CD4-positive, alpha-beta T cell treated with Interleukin-17A for 4 hours (primary cell): ENCODE results near the gene ZNF732.
"Not testable (repeated sequence)": the region's sequence is repeated elsewhere in the genome, so short reads cannot be mapped to it uniquely, and the experiment has no call there.

ENCODE experiments used
- DNase-seq: peaks from one replicate; pipeline ENCODE4 v3.0.0-alpha.2; 2020; ENCODE audit warnings: mixed read lengths

ZNF732 gene

DNA sequence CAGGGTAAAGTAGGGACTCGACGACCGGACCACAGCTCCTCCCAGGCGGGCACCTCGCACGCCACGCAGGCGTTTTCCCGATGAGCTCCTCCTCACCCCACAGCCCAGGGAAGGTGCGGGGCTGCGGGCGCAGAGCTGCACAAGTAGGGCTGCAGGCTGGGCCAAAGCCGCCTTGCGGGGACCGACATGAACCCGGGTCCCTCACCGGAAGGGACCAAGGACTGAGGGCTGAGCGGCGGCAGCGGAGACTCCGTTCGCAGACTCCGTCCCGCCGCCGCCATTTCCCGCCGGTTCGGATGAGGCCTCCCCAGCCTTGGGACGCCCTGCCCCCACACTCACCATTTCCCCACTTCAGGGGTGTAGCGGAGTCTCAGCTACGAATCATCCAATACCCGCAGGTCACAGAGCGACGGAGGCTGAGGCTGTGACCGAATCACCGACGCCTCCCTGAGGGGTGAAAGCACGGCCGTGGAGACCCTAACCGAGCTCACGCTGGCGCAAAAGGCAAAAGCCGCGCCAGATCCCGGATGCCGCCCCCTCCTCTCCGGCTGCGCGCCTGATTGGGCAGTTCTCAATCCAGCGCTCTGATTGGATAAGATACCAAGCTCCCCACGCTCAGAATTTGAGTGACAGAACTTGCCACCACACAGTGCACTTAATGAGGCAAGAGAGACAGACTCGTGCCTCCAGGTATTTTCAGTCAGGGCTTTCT is at the start of gene ZNF732:
Gene ZNF732 (minus strand): TSS at position 506 of the 712 bp plus-strand sequence. CDS start 164 bp downstream, at position 342.
- DNase-seq, result no peak

DNA sequence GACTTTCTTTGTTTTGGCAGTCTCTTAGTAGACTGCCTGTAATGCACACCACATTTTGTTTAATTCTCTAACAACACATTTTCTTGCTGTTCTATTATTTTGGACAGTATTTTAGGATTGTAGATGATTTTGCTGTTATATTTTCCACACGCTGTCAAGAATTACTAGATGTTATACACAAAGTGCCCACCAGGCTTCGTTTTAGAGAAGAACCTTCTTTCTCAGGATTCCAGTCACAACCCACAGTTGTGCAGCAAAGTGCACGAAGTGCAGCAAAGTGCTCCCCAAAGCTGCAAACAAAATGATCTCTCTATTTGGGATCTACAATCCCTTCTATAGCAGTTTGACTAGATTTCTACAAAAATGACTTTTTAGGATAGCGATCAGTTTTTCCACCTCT is 34.7 kb upstream of the ZNF732 start:
- DNase-seq, result no peak

DNA sequence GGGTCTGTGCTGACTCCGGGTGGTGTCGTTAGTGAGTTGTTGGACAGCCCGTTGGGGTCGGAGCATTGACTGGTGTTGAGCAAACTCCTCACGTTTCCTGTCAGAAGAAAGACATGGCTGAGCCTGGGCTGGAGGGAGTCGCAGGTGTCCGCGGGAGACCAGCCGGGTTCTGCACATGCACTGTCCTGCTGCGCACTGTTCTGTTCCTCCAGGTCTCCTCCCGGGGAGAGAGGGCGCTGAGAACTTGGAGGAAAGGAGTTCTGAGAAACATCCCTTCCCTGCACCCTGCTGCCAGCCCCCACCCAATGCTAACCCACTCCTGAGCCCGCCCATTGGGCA is 33.5 kb upstream of the ZNF732 start:
- DNase-seq, result no peak

DNA sequence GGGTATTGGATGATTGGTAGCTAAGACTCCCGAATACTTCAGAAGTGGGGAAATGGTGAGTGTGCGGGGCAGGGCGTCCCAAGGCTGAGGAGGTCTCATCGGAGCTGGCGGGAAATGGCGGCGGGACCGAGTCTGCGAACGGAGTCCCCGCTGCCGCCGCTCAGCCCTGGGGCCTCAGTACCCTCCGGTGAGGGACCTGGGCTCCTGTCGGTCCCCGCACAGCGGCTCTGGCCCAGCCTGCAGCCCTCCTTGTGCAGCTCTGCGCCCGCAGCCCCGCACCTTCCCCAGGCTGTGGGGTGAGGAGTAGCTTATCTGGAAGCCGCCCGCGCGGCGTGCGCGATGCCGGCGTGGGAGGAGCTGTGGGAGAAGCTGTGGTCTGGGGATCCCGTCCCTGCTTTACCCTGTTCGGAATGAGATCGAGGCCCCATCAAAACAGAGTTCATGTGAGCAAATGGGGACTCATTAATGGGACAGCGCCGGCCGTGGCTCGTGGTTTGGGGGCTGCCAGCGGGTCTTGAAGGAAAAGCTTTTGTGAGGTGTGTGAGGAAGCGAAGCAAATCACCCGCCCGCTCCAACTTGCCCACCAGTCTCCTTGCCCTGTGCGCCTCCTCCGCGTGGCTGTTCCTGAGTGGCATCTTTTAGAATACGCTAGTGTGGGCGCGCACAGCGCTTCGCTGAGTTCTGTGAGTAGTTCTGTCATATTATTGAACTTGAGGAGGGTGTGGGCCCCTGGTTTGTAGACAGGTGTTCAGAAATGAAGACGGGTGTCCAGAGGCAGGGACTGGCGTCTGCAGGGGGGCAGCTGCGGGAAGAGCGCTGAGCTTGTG is 32.9 kb upstream of the ZNF732 start:
- DNase-seq, result peak; percentile 51

DNA sequence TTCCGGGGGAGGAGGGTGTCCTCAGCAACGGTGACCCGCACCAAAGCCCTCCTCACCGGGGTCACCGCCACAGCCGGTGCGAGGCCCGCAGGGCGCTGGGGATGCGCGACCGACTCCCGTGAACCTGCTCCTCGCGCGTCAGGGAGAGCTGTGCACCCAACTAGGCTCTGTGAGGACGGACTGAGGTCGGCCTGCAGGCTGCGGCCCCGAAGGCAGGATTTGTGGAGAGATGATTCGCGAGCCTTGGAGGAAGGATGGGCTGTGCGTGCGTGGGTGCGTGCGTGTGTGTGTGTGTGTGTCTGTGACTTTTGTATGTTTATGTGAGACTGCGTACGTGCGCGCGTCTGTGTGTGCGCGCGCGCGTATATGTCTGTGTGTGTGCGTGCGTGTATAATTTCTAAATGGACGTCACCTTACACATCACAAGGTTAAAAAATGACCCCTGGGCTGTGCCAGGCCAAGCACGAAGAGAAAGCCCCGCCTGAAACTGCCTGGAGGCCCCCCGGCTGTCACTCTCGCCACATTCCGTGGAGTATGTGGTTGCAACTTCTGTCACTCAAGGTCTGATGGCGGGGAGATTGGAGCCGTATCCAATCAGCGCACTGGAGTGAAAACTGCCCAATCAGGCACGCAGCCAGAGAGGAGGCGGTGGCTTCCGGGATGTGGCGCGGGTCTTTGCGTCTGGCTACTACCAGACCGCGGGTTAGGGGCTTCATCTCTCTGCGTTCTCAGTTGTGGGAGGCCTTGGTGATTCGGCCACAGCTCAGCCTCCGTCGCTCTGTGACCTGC is 32.1 kb upstream of the ZNF732 start, which contains the start of gene ZNF141:
Gene ZNF141 (plus strand): TSS at position 672 of the 789 bp plus-strand sequence. CDS start 170 bp downstream, outside the sequence.
- peak; percentile 88 for DNase-seq

DNA sequence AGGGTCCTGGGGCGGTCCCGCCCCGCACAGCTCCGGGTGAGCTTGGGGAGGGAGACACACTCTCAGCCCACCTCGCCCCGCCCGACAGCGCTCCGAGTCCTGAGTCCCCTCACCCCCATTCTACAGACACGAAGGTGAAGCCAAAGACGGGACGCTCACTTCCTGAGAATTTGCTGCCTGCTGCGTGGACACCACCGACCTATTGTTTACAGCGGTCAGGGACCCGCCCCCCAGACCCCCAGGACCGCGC is 31.5 kb upstream of the ZNF732 start:
- DNase-seq, result peak; percentile 39

DNA sequence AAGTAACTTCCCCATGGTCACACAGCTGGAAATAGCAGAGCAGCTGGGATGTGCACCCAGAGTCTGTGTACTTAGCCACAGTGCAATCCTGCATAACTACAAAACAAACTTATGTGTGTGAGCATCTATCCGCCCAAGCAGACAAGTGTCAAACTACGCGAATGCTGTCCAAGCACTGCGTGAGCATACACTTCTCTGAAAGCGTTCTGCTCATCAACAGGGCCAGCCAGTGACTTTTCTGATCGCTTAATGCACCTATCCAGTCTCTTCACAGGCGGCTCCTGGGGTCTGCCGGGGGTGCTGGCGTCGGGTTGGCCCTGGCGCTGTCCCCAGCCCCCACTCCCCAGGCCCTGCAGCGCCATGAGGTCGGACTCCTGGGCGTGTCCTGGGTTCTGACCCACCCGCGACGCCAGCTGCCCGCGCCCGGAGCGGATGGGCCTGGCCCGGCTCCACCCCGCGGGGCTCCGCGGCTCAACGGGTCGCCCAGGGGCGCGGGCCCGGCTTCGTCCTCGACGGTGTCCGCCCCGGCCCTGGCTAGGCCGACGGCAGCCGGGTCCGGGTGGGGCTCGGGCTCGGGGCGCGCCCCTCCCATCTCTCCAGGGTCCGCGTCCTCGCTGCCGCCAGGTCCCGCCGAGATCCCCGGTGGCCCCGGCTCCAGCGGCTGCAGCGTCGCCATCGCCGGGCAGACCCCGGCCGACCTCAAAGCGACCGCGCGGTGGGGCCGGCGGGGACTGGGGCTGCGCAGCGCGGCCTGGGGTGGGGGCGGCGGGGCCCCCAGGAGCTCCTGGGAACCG is 31.0 kb upstream of the ZNF732 start:
- DNase-seq, result peak; percentile 5

DNA sequence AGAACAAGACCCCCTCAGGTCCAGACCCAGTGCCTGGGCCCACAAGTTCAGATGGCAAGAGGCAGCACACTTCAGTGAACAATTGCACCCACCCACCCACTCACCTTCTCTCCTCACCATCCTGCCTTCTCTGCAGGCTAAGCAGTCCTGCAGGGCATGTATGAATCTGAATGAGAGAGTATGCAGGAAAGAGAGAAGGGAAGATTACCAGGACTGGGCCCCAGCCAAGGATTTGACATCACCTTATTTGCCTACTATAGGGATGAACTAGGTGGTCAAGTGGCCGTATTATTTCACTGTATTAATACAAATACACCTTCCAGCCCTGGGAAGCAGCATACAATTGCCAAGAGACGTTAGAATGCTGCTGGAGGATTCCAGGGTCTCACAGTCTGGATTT is 30.2 kb upstream of the ZNF732 start:
- DNase-seq, result no peak

DNA sequence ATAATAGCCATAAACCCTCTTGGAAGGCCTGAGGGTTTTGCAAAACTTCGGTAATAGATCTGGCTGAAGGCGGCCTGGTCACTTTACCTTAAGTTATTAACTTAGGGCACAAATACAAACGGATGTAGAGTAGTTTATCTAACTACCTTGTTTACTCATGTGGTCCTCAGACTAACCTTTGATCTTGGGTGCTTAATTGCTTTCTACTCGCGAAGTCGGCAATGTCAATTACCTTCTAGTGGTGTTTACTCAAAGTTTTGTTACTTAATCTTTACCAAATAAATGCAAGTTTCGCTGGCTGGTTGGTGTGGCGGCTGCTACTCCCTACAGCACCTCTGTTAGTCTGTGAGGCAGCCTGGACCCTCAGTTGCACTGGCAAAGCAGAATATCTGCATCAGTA is 23.5 kb upstream of the ZNF732 start:
- no peak for DNase-seq

DNA sequence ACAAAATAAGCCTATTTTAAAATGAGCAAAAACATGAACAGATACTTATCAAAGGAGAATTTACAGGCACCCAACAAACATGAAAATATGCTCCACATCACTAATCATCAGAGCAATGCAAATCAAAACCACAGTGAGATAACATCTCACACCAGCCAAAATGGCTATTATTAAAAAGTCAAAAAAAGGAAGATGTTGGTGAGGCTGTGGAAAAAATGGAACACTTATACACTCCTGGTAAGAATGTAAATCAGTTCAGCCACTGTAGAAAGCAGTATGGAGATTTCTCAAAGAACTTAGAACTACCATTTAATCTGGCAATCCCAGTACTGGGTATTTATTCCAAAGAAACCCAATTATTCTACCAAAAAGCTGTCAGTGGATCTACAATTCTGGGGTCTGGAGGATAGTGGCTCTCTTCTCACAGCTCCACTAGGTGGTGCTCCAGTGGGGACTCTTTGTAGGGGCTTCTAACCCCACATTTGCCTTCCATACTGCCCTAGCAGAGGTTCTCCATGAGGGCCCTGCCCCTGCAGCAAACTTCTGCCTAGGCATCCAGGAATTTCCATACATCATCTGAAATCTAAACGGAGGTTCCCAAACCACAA is 9.1 kb upstream of the ZNF732 start:
- DNase-seq, result no peak

DNA sequence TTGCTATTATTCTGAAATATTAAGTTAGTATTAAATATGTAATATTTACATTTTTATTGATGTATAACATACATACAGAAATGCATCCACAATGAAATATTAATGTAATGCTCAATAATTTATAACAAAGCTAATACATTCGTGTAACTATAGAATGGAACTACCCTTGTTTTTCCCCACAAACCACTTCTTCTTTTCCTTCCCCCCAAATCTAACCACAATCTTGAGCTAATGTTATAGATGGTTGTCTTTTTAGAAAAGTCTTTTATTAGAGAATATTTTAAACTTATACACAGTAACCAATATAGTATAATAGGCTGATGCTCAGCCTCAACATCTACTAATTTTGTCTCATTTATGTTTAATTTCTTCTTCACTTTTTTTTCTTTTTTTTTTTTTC is 4.5 kb upstream of the ZNF732 start:
- DNase-seq, result no peak

DNA sequence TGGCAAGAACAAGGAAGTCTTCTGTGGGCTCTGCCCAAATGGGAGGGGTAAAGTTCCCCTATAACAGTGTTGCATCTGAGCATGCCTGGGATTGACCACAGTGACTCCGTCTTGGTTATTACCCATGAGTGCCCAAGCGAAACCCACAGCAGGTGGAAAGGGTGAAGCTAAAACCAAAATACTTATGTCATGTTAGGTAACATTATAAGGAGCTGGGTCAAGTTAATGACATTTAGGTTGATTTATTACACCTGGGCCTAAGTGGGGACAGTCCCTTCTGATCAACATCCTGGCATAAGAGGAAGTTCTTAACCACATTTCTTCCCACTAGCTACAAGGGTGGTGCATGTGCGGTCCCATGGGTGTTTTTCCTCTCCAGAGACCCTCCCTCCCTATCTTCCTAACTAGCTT is 1.3 kb upstream of the ZNF732 start:
- DNase-seq, result no peak

DNA sequence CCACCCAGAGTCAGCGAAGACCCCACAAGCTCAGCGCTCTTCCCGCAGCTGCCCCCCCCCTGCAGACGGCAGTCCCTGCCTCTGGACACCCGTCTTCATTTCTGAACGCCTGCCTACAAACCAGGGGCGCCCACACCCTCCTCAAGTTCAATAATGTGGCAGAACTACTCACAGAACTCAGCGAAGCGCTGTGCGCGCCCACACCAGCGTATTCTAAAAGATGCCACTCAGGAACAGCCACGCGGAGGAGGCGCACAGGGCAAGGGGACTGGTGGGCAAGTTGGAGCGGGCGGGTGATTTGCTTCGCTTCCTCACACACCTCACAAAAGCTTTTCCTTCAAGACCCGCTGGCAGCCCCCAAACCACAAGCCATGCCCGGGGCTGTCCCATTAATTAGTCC is 758 bp downstream of the ZNF732 start:
- not testable (repeated sequence) for DNase-seq

DNA sequence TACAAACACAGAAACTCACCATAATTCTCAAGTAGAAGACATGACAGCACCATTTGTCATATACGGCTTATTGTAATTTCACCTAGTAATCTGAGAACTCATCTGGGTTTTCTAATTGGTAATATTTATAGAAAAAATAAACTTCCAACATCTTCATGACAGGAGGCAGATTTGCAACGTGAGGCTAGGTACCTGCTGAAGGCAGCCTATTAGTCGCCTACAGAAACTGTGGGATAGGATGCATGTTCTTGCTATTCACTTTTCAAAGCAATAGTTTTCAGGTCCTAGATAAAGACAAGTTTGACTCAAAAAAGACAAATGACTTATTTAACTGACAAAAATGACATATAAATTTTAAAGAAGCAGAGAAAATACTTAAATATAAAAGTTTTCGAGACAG is 2.9 kb downstream of the ZNF732 start:
- DNase-seq, result no peak

DNA sequence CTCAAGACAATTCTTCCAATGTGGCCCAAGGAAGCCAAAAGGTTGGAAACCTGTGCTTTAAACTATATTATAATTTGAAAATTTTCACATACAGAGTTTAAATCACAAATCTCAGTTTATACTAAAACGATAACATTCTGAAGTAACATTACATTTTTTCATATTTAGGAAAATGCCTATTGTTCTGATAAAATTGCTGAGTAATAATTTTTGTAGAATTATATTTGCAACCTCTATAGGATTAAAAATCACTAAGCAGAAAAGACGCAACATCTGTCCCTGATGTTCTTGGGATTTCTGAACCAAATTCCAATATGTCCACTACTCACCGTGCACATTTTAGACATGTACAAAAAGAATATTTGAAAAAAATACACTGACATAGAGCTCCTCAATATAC is 10.5 kb downstream of the ZNF732 start:
- no peak for DNase-seq

DNA sequence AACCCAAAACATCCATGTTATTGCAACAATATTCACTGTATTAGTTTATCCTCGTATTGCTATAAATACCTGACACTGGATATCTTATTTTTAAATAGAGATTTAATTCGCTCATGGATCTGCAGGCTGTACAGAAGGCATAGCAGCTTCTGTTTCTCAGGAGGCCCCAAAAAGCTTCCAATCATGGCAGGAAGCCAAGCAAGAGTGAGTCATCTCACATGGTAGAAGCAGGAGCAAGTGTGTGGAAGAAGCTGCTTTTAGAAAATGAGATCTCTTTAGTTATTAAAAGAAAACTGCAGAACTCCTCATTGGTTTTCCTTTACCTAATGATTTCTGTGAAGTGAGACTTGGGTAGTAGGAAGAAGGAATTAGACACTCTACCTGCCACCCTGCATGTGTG is 16.4 kb downstream of the ZNF732 start:
- no peak for DNase-seq

DNA sequence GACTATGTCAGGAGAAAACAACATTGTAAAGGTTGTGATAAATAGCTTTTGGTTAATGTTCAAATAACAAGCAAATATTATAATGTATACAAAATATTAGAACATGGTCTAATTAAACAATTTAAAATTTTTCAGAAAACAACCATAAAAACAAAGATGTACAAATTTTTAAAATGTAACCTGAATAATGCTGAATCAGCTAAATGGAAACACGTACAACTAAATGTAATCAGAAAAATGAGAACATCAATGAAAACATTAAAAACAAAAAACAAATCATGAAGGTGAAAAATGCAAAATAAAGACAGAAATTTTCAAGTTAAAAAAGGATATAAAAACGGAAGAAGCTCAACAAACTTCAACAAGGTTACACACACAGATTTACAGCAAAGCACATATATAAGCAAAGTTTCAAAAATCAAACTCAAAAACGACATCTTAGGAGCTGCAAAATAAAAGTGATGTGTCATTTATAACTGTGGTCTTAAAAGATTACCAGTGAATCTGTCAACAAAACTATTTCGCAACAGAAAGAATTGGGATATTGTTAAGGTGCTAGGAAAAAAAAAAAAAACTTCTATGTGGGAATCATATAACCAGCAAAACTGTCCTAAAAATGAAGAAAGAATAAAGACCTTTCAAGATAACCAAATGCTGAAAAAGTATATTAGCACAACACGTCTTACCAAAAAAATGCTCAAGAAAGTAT is 31.8 kb downstream of the ZNF732 start:
- no peak for DNase-seq

DNA sequence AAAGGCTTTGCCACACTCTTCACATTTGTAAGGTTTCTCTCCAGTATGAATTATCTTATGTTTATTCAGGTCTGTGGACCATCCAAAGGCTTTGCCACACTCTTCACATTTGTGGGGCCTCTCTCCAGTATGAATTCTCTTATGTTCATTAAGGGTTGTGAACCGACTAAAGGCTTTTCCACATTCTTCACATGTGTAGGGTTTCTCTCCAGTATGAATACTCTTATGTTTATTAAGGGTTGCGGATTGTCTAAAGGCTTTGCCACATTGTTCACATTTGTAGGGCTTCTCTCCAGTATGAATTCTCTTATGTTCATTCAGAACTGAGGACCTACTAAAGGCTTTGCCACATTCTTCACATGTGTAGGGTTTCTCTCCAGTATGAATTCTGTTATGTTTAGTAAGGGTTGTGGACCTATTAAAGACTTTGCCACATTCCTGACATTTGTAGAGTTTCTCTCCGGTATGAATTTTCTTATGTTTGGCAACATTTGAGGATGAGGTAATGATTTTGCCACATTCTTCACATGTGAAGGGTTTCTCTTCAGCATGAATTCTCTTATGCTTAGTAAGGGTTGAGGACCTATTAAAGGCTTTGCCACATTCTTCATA is 33.7 kb downstream of the ZNF732 start:
- DNase-seq, result no peak

DNA sequence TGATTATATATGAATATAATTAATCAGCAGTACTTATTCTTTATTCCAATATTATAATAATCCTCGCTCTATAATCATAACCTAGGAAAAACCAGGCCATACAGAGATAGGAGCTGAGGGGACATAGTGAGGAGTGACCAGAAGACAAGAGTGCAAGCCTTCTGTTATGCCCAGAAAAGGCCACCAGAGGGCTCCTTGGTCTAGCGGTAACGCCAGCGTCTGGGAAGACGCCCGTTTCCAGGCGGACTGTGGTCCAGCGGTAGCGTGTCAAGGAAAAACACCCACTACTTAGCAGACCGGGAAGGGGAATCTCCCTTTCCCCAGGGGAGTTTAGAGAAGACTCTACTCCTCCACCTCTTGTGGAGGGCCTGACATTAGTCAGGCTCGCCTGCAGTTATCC is 46.0 kb downstream of the ZNF732 start:
- not testable (repeated sequence) for DNase-seq

DNA sequence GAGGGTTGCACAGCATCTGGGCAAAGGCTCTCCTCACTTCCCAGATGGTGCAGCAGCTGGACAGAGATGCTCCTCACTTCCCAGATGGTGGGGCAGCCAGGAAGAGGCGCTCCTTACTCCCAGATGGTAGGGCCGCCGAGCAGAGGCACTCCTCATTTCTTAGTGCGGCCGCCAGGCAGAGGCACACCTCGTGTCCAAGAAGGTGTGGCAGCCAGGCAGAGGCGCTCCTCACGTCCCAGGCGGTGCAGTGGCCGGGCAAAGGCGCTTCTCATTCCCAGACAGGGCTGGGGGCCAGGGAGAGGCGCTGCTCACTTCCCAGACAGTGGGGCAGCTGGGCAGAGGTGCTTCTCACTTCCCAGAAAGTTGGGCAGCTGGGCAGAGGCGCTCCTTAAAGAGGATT is 48.8 kb downstream of the ZNF732 start:
- DNase-seq, result no peak
